Measurements from ENCODE around the gene ADARB2.

DNA sequence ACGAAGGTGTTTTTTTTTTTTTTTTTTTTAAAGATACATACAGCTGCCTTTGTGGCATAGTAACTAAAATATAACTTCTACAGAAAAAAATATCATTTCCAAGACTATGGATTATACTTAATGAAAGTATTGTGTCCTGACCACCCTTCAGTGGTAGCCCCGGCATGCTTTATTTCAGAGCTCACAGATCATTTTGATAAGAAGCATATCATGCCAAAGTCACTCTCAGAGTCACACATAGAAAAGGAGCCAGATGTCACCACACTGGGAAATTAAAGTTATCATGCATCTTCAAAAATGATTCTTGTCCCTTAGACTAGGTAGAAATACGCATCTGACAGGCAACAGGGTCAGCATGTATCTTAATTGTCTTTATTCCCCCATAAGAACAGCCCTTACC lies 3.0 kb downstream of the ADARB2 start:
- TF ChIP-seq, protein P1, sequence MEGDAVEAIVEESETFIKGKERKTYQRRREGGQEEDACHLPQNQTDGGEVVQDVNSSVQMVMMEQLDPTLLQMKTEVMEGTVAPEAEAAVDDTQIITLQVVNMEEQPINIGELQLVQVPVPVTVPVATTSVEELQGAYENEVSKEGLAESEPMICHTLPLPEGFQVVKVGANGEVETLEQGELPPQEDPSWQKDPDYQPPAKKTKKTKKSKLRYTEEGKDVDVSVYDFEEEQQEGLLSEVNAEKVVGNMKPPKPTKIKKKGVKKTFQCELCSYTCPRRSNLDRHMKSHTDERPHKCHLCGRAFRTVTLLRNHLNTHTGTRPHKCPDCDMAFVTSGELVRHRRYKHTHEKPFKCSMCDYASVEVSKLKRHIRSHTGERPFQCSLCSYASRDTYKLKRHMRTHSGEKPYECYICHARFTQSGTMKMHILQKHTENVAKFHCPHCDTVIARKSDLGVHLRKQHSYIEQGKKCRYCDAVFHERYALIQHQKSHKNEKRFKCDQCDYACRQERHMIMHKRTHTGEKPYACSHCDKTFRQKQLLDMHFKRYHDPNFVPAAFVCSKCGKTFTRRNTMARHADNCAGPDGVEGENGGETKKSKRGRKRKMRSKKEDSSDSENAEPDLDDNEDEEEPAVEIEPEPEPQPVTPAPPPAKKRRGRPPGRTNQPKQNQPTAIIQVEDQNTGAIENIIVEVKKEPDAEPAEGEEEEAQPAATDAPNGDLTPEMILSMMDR (IDR thresholded peaks at IDR 0.05; ENCODE audit: poor library complexity): no peak
- no peak for TF ChIP-seq EZH2 (IDR thresholded peaks at IDR 0.05; ENCODE audit: borderline replicate concordance)
- no peak for TF ChIP-seq EZH2phosphoT487 (IDR thresholded peaks at IDR 0.05; ENCODE audit: low read depth, severe bottlenecking, unreplicated experiment)

Data from hepatocyte (in vitro differentiated cells).